HEK293 (cell line): ENCODE data around the gene EYS.

ENCODE experiments used
- CTCF ChIA-PET: fragments of 350-600 bp; formaldehyde crosslinking; extraction: SDS; loops from one replicate; lab custom pipeline; 2021; ENCODE audit warnings: antibody characterized with exemption; lab: Yijun Ruan, JAX
- POLR2A ChIA-PET: fragments of 300-600 bp; formaldehyde crosslinking; extraction: SDS; loops from one replicate; lab custom pipeline; 2020; ENCODE audit warnings: antibody characterized with exemption, inconsistent platforms; lab: Yijun Ruan, JAX
- H3K27ac ChIP-seq: fragments of 200-500 bp; sonication (Bioruptor generic); 2 replicates; pipeline ENCODE4 v1.5.1; 2014; ENCODE audit warnings: low read depth, low read length, control low read depth, inconsistent platforms; ENCODE audit errors: extremely low read depth
- H3K36me3 ChIP-seq, 2 experiments: fragments of 200-500 bp in 1 of 2; sonication (Bioruptor generic) in 1 of 2; 1 replicate in 1 of 2; 2 replicates in 1 of 2; pipeline ENCODE4 v1.5.1; 2014 to 2017; ENCODE audit warnings: inconsistent platforms in 2 of 2, low read length in 2 of 2; ENCODE audit not compliant: control insufficient read depth in 2 of 2, insufficient read depth in 1 of 2
- H3K4me1 ChIP-seq: fragments of 200-500 bp; sonication (Bioruptor generic); 2 replicates; pipeline ENCODE4 v1.5.1; 2014; ENCODE audit warnings: mild to moderate bottlenecking, low read length, inconsistent platforms; ENCODE audit not compliant: control insufficient read depth, insufficient read depth
- H3K4me3 ChIP-seq: 2 replicates; pipeline ENCODE4 v1.5.1; 2011; ENCODE audit warnings: low read depth, mild to moderate bottlenecking, control low read depth, low read length, moderate library complexity
- H3K9me3 ChIP-seq: fragments of 200-500 bp; sonication (Bioruptor generic); 2 replicates; pipeline ENCODE4 v1.5.1; 2014; ENCODE audit warnings: low read depth, low read length, inconsistent platforms; ENCODE audit not compliant: control insufficient read depth, insufficient read depth
- EGR2 ChIP-seq: fragments of 450-650 bp; formaldehyde crosslinking; IDR thresholded peaks from 2 replicates; pipeline ENCODE4 v1.5.1; 2016; ENCODE audit warnings: low read depth, missing biosample characterization, missing genetic modification characterization
- ELK4 ChIP-seq: IDR thresholded peaks from 2 replicates; pipeline ENCODE4 v1.6.1; 2011; ENCODE audit warnings: mild to moderate bottlenecking, low read depth, low read length, borderline replicate concordance
- GFI1B ChIP-seq: fragments of 450-650 bp; formaldehyde crosslinking; IDR thresholded peaks from 2 replicates; pipeline ENCODE4 v1.5.1; 2016; ENCODE audit warnings: missing biosample characterization, missing genetic modification characterization
- IKZF3 ChIP-seq: fragments of 450-650 bp; IDR thresholded peaks from 2 replicates; pipeline ENCODE4 v1.5.0; 2018; ENCODE audit warnings: missing biosample characterization, mild to moderate bottlenecking, missing genetic modification characterization, moderate library complexity
- KLF10 ChIP-seq: fragments of 450-650 bp; IDR thresholded peaks from 2 replicates; pipeline ENCODE4 v1.5.1; 2018; ENCODE audit warnings: missing biosample characterization, mild to moderate bottlenecking, missing genetic modification characterization
- KLF16 ChIP-seq: fragments of 450-650 bp; formaldehyde crosslinking; IDR thresholded peaks from 2 replicates; pipeline ENCODE4 v1.5.1; 2017; ENCODE audit warnings: missing biosample characterization, missing genetic modification characterization
- SCRT2 ChIP-seq: fragments of 450-650 bp; formaldehyde crosslinking; IDR thresholded peaks from 2 replicates; pipeline ENCODE4 v1.5.1; 2016; ENCODE audit warnings: missing biosample characterization, missing genetic modification characterization
- ZBTB11 ChIP-seq: fragments of 450-650 bp; formaldehyde crosslinking; conservative IDR thresholded peaks from 2 replicates; pipeline ENCODE4 v1.5.1; 2016; ENCODE audit warnings: low read depth, missing biosample characterization, missing genetic modification characterization
- ZEB2 ChIP-seq: fragments of 450-650 bp; formaldehyde crosslinking; IDR thresholded peaks from 2 replicates; pipeline ENCODE4 v1.5.1; 2016; ENCODE audit warnings: missing biosample characterization, missing genetic modification characterization
- ZNF138 ChIP-seq: fragments of 450-650 bp; formaldehyde crosslinking; IDR thresholded peaks from 2 replicates; pipeline ENCODE4 v1.5.1; 2016; ENCODE audit warnings: missing biosample characterization, missing genetic modification characterization, borderline replicate concordance
- ZNF140 ChIP-seq: fragments of 450-650 bp; formaldehyde crosslinking; IDR thresholded peaks from 2 replicates; pipeline ENCODE4 v1.5.1; 2016; ENCODE audit warnings: missing biosample characterization, missing genetic modification characterization
- ZNF148 ChIP-seq: fragments of 450-650 bp; formaldehyde crosslinking; IDR thresholded peaks from 2 replicates; pipeline ENCODE4 v1.5.0; 2017; ENCODE audit warnings: missing biosample characterization, missing genetic modification characterization, borderline replicate concordance
- ZNF18 ChIP-seq: fragments of 450-650 bp; formaldehyde crosslinking; IDR thresholded peaks from 2 replicates; pipeline ENCODE4 v1.5.1; 2016; ENCODE audit warnings: missing biosample characterization, missing genetic modification characterization
- ZNF214 ChIP-seq: fragments of 450-650 bp; formaldehyde crosslinking; IDR thresholded peaks from 2 replicates; pipeline ENCODE4 v1.5.1; 2017; ENCODE audit warnings: missing biosample characterization, mild to moderate bottlenecking, missing genetic modification characterization, borderline replicate concordance
- ZNF239 ChIP-seq: fragments of 450-650 bp; formaldehyde crosslinking; IDR thresholded peaks from 2 replicates; pipeline ENCODE4 v1.5.1; 2016; ENCODE audit warnings: missing biosample characterization, missing genetic modification characterization
- ZNF324 ChIP-seq: fragments of 450-650 bp; formaldehyde crosslinking; IDR thresholded peaks from 2 replicates; pipeline ENCODE4 v1.5.1; 2016; ENCODE audit warnings: missing biosample characterization, missing genetic modification characterization
- ZNF391 ChIP-seq: fragments of 450-650 bp; formaldehyde crosslinking; IDR thresholded peaks from 2 replicates; pipeline ENCODE4 v1.5.1; 2016; ENCODE audit warnings: low read depth, missing biosample characterization, missing genetic modification characterization, borderline replicate concordance
- ZNF48 ChIP-seq: fragments of 450-650 bp; formaldehyde crosslinking; IDR thresholded peaks from 2 replicates; pipeline ENCODE4 v1.5.1; 2016; ENCODE audit warnings: missing biosample characterization, missing genetic modification characterization
- ZNF548 ChIP-seq: fragments of 450-650 bp; formaldehyde crosslinking; IDR thresholded peaks from 2 replicates; pipeline ENCODE4 v1.5.1; 2016; ENCODE audit warnings: missing biosample characterization, missing genetic modification characterization
- ZNF580 ChIP-seq: fragments of 450-650 bp; formaldehyde crosslinking; IDR thresholded peaks from 2 replicates; pipeline ENCODE4 v1.5.1; 2016; ENCODE audit warnings: missing biosample characterization, missing genetic modification characterization
- ZNF623 ChIP-seq: fragments of 450-650 bp; formaldehyde crosslinking; IDR thresholded peaks from 2 replicates; pipeline ENCODE4 v1.5.1; 2016; ENCODE audit warnings: missing biosample characterization, missing genetic modification characterization
- ZNF654 ChIP-seq: fragments of 450-650 bp; formaldehyde crosslinking; IDR thresholded peaks from 2 replicates; pipeline ENCODE4 v1.5.1; 2016; ENCODE audit warnings: low read depth, missing biosample characterization, missing genetic modification characterization
- ZNF670 ChIP-seq: fragments of 450-650 bp; formaldehyde crosslinking; IDR thresholded peaks from 2 replicates; pipeline ENCODE4 v1.5.1; 2016; ENCODE audit warnings: missing biosample characterization, missing genetic modification characterization, low read depth
- ZNF830 ChIP-seq: fragments of 450-650 bp; IDR thresholded peaks from 2 replicates; pipeline ENCODE4 v1.5.0; 2018; ENCODE audit warnings: missing biosample characterization, missing genetic modification characterization, low read depth, mild to moderate bottlenecking, moderate library complexity
- ZSCAN4 ChIP-seq: fragments of 450-650 bp; formaldehyde crosslinking; IDR thresholded peaks from 2 replicates; pipeline ENCODE4 v1.5.1; 2017; ENCODE audit warnings: missing biosample characterization, missing genetic modification characterization

The EYS gene

GRCh38 chr6:65701325-65701724 is 5.7 kb downstream of the EYS start:
- Histone ChIP-seq H3K9me3 (no peaks in the 10 kb centered on the region), H3K4me1 (no peaks in the 10 kb centered on the region)
- TF ChIP-seq ZNF48 (tag by site-specific recombination), result no peak
- no peak for TF ChIP-seq KLF10 (tag by site-specific recombination)
- TF ChIP-seq SCRT2 (tag by site-specific recombination), result no peak
- no peak for TF ChIP-seq ZNF623 (tag by site-specific recombination)
- TF ChIP-seq ZNF324 (tag by site-specific recombination), result no peak
- TF ChIP-seq ZNF548 (tag by site-specific recombination), result no peak
- TF ChIP-seq ZNF670 (tag by site-specific recombination), result no peak
- TF ChIP-seq ZNF214 (tag by site-specific recombination), result no peak
- no peak for TF ChIP-seq EGR2
- TF ChIP-seq ZNF148, result no peak
- no peak for TF ChIP-seq ZNF654 (tag by site-specific recombination)
- TF ChIP-seq GFI1B (tag by site-specific recombination), result no peak
- TF ChIP-seq ZNF830 (tag by site-specific recombination), result no peak
- no peak for TF ChIP-seq ZNF18 (tag by site-specific recombination)
- no peak for TF ChIP-seq ZEB2
- no peak for TF ChIP-seq IKZF3 (tag by site-specific recombination)
- TF ChIP-seq, all 188 proteins: peak for 0
- Histone ChIP-seq H3K27ac (no peak overlapping the region), H3K4me3 (no peak overlapping the region), H3K36me3 (no peaks in the 10 kb centered on the region)
- CTCF ChIA-PET, result no interaction called here
- POLR2A ChIA-PET, result no interaction called here

- Histone ChIP-seq H3K27ac (no peak overlapping the region), H3K4me3 (no peak overlapping the region), H3K9me3 (no peaks in the 10 kb centered on the region), H3K36me3 (no peaks in the 10 kb centered on the region), H3K4me1 (no peaks in the 10 kb centered on the region)
- ChIA-PET POLR2A (no interaction called here), CTCF (no interaction called here)
- no peak for TF ChIP-seq ZNF391
- no peak for TF ChIP-seq ZSCAN4 (tag by site-specific recombination)
- no peak for TF ChIP-seq ZNF830 (tag by site-specific recombination)
- no peak for TF ChIP-seq ZNF138
- TF ChIP-seq ZNF324 (tag by site-specific recombination), result no peak
- no peak for TF ChIP-seq ZNF580 (tag by site-specific recombination)
- TF ChIP-seq IKZF3 (tag by site-specific recombination), result no peak
- TF ChIP-seq KLF16 (tag by site-specific recombination), result no peak
- no peak for TF ChIP-seq ZNF239 (tag by site-specific recombination)
- TF ChIP-seq ELK4, result no peak
- TF ChIP-seq ZBTB11, result no peak
- no peak for TF ChIP-seq ZNF140 (tag by site-specific recombination)
Observed at GRCh38 chr6:65700561-65700960, 6.5 kb downstream of the EYS start.
